H1 (cell line): ENCODE data around the gene SPINT1. TPM values are rescaled to one million over a fixed set of nuclear protein-coding genes. Genes with fewer than 3 reads are reported as not detected.

ENCODE experiments used
- CTCF ChIA-PET: fragments of 300-600 bp; sonication (Branson Sonifier 250); formaldehyde crosslinking; loops from one replicate; lab custom pipeline; 2021; ENCODE audit not compliant: partially characterized antibody; lab: Charles Lee
- POLR2A ChIA-PET: fragments of 300-600 bp; sonication (Branson Sonifier 250); formaldehyde crosslinking; loops from one replicate; lab custom pipeline; 2021; ENCODE audit warnings: inconsistent platforms; ENCODE audit not compliant: partially characterized antibody; lab: Charles Lee
- DNase-seq, 2 experiments: peaks; one replicate each; pipeline versions ENCODE4 v3.0.0 to v3.0.0-alpha.2; 2010 to 2022; ENCODE audit warnings: low spot score in 2 of 2, low read depth in 1 of 2, mixed read lengths in 1 of 2
- FAIRE-seq: peaks from 2 replicates; lab custom pipeline; 2011; peaks lifted over from hg19 to GRCh38; lab: Jason Lieb, UNC
- H2AFZ ChIP-seq: 2 replicates; pipeline ENCODE4 v1.8.1; 2012; ENCODE audit warnings: low read length, inconsistent platforms
- H2AK5ac ChIP-seq: 2 replicates; pipeline ENCODE4 v1.6.1; 2013; ENCODE audit warnings: low read depth, low read length
- H2BK120ac ChIP-seq: replicated peaks from 2 replicates; pipeline ENCODE3; 2013; ENCODE audit warnings: low read depth, low read length, inconsistent platforms
- H2BK12ac ChIP-seq: 2 replicates; pipeline ENCODE4 v1.6.1; 2013; ENCODE audit warnings: low read depth, low read length
- H2BK15ac ChIP-seq: 2 replicates; pipeline ENCODE4 v1.6.1; 2013; ENCODE audit warnings: low read length
- H2BK20ac ChIP-seq: 2 replicates; pipeline ENCODE4 v1.6.1; 2013; ENCODE audit warnings: low read length
- H2BK5ac ChIP-seq: 2 replicates; pipeline ENCODE4 v1.6.1; 2013; ENCODE audit warnings: low read depth, low read length
- H3K14ac ChIP-seq: 2 replicates; pipeline ENCODE4 v1.6.1; 2013; ENCODE audit warnings: inconsistent platforms; ENCODE audit not compliant: insufficient read length
- H3K18ac ChIP-seq: 2 replicates; pipeline ENCODE4 v1.6.1; 2013; ENCODE audit warnings: low read length; ENCODE audit errors: extremely low read depth
- H3K23ac ChIP-seq: 2 replicates; pipeline ENCODE4 v1.6.1; 2013; ENCODE audit warnings: inconsistent platforms; ENCODE audit not compliant: insufficient read length
- H3K23me2 ChIP-seq: 2 replicates; pipeline ENCODE4 v1.6.1; 2013; ENCODE audit warnings: low read depth, low read length
- H3K27ac ChIP-seq: 2 replicates; pipeline ENCODE4 v1.6.1; 2011; ENCODE audit warnings: low read depth, low read length, inconsistent platforms
- H3K27me3 ChIP-seq, 4 experiments: replicated peaks in 1 of 4; 1 replicate in 1 of 4; 2 replicates in 3 of 4; pipeline versions ENCODE4 v1.6.1 to v1.8.1; 2011 to 2013; ENCODE audit warnings: low read length in 3 of 4, mild to moderate bottlenecking in 3 of 4, inconsistent platforms in 2 of 4, mixed read lengths in 2 of 4, moderate library complexity in 1 of 4; ENCODE audit not compliant: control insufficient read depth in 3 of 4, insufficient read depth in 3 of 4; ENCODE audit errors: extremely low read depth in 1 of 4
- H3K36me3 ChIP-seq, 4 experiments: 2 replicates each; pipeline versions ENCODE4 v1.6.1 to v1.8.1; 2011 to 2013; ENCODE audit warnings: mild to moderate bottlenecking in 4 of 4, low read length in 3 of 4, moderate library complexity in 2 of 4, control low read depth in 1 of 4, inconsistent platforms in 1 of 4; ENCODE audit not compliant: insufficient read depth in 4 of 4, control insufficient read depth in 2 of 4
- H3K4ac ChIP-seq: replicated peaks from 2 replicates; pipeline ENCODE3; 2013; ENCODE audit warnings: low read length, low read depth, mixed read lengths, inconsistent platforms; ENCODE audit not compliant: insufficient read length
- H3K4me1 ChIP-seq, 4 experiments: replicated peaks in 1 of 4; 1 replicate in 1 of 4; 2 replicates in 3 of 4; pipeline versions ENCODE4 v1.6.1 to v1.8.1; 2011 to 2013; ENCODE audit warnings: low read length in 3 of 4, inconsistent platforms in 2 of 4, mixed read lengths in 1 of 4; ENCODE audit not compliant: insufficient read depth in 4 of 4, control insufficient read depth in 3 of 4
- H3K4me2 ChIP-seq, 2 experiments: 2 replicates each; pipeline versions ENCODE4 v1.6.1 to v1.8.1; 2011 to 2013; ENCODE audit warnings: low read depth in 2 of 2, low read length in 2 of 2, control low read depth in 1 of 2, inconsistent platforms in 1 of 2, mild to moderate bottlenecking in 1 of 2; ENCODE audit not compliant: insufficient read depth in 1 of 2
- H3K4me3 ChIP-seq, 4 experiments: fragments of 200-600, 300-600 bp in 1 of 4; sonication (generic), shearing (Covaris generic), sonication (Bioruptor Twin) in 1 of 4; 2 replicates each; pipeline versions ENCODE4 v1.5.1 to v1.8.1; 2011 to 2016; ENCODE audit warnings: low read length in 4 of 4, low read depth in 3 of 4, control low read depth in 2 of 4, inconsistent platforms in 2 of 4, mild to moderate bottlenecking in 2 of 4, mixed read lengths in 1 of 4, moderate library complexity in 1 of 4; ENCODE audit not compliant: insufficient read depth in 2 of 4; ENCODE audit errors: extremely low read depth in 1 of 4
- H3K56ac ChIP-seq: replicated peaks from 2 replicates; pipeline ENCODE3; 2013; ENCODE audit warnings: low read depth, mild to moderate bottlenecking, mixed read lengths, low read length, inconsistent platforms; ENCODE audit not compliant: insufficient read length
- H3K79me1 ChIP-seq: 2 replicates; pipeline ENCODE4 v1.6.1; 2013; ENCODE audit warnings: low read depth, low read length, control low read depth
- H3K79me2 ChIP-seq, 2 experiments: 2 replicates each; pipeline versions ENCODE4 v1.6.1 to v1.8.1; 2012 to 2013; ENCODE audit warnings: low read length in 2 of 2, mild to moderate bottlenecking in 2 of 2, inconsistent platforms in 1 of 2; ENCODE audit not compliant: insufficient read depth in 2 of 2, control insufficient read depth in 1 of 2
- H3K9ac ChIP-seq, 4 experiments: replicated peaks in 1 of 4; 1 replicate in 1 of 4; 2 replicates in 3 of 4; pipeline versions ENCODE4 v1.6.1 to v1.8.1; 2011 to 2013; ENCODE audit warnings: low read depth in 3 of 4, low read length in 3 of 4, control low read depth in 2 of 4, mild to moderate bottlenecking in 2 of 4, moderate library complexity in 2 of 4, inconsistent platforms in 1 of 4; ENCODE audit errors: extremely low read depth in 1 of 4
- H3K9me3 ChIP-seq, 2 experiments: 2 replicates each; pipeline versions ENCODE4 v1.6.1 to v1.8.1; 2012 to 2013; ENCODE audit warnings: mild to moderate bottlenecking in 2 of 2, moderate library complexity in 2 of 2, control low read depth in 1 of 2, inconsistent platforms in 1 of 2, low read depth in 1 of 2, low read length in 1 of 2, mixed read lengths in 1 of 2; ENCODE audit not compliant: insufficient read depth in 2 of 2
- H4K20me1 ChIP-seq, 2 experiments: replicated peaks in 1 of 2; 2 replicates each; pipeline versions ENCODE3 to v1.8.1; 2011 to 2013; ENCODE audit warnings: inconsistent platforms in 2 of 2, low read length in 2 of 2, mild to moderate bottlenecking in 1 of 2; ENCODE audit not compliant: insufficient read depth in 2 of 2, control insufficient read depth in 1 of 2
- H4K5ac ChIP-seq: 2 replicates; pipeline ENCODE4 v1.6.1; 2013; ENCODE audit warnings: low read length, low read depth, mixed read lengths, inconsistent platforms; ENCODE audit not compliant: insufficient read length
- H4K8ac ChIP-seq: 2 replicates; pipeline ENCODE4 v1.8.0; 2013; ENCODE audit warnings: mild to moderate bottlenecking, moderate library complexity, low read length, inconsistent platforms; ENCODE audit not compliant: insufficient read depth; ENCODE audit errors: extremely low read depth
- H4K91ac ChIP-seq: replicated peaks from 2 replicates; pipeline ENCODE3; 2013; ENCODE audit warnings: low read length, mixed read lengths, inconsistent platforms; ENCODE audit not compliant: insufficient read length
- CREB1 ChIP-seq: IDR thresholded peaks from 2 replicates; pipeline ENCODE4 v1.6.1; 2012; ENCODE audit warnings: inconsistent platforms
- FOSL1 ChIP-seq: IDR thresholded peaks from 2 replicates; pipeline ENCODE4 v1.6.1; 2011; ENCODE audit warnings: mild to moderate bottlenecking, low read depth, low read length, moderate library complexity; ENCODE audit not compliant: insufficient read depth
- HDAC2 ChIP-seq, 2 experiments: fragments of 300-600 bp in 1 of 2; sonication (generic) in 1 of 2; IDR thresholded peaks; 2 replicates each; pipeline ENCODE4 v1.6.1; 2011 to 2012; ENCODE audit warnings: low read depth in 2 of 2, low read length in 2 of 2, mild to moderate bottlenecking in 2 of 2, moderate library complexity in 2 of 2, borderline replicate concordance in 1 of 2, inconsistent platforms in 1 of 2
- KDM1A ChIP-seq: fragments of 200-600, 300-600 bp; sonication (generic); IDR thresholded peaks from 2 replicates; pipeline ENCODE4 v1.7.1; 2016; ENCODE audit warnings: mild to moderate bottlenecking, low read length, borderline replicate concordance
- RAD21 ChIP-seq, 2 experiments: IDR thresholded peaks in 1 of 2; conservative IDR thresholded peaks in 1 of 2; 2 replicates each; pipeline ENCODE4 v1.6.1; 2011; ENCODE audit warnings: low read depth in 2 of 2, low read length in 2 of 2, improper control_type of control experiment in 1 of 2, inconsistent platforms in 1 of 2, mild to moderate bottlenecking in 1 of 2, moderate library complexity in 1 of 2
- RFX5 ChIP-seq: IDR thresholded peaks from 2 replicates; pipeline ENCODE4 v1.6.1; 2011; ENCODE audit warnings: low read depth, low read length, improper control_type of control experiment, borderline replicate concordance
- RXRA ChIP-seq: IDR thresholded peaks from 2 replicates; pipeline ENCODE4 v1.6.1; 2011; ENCODE audit warnings: low read depth, mild to moderate bottlenecking, low read length, moderate library complexity; ENCODE audit not compliant: insufficient read depth
- SAP30 ChIP-seq: fragments of 300-600 bp; sonication (generic); IDR thresholded peaks from 2 replicates; pipeline ENCODE4 v1.7.1; 2012; ENCODE audit warnings: low read length, moderate library complexity, mild to moderate bottlenecking, inconsistent platforms; ENCODE audit not compliant: insufficient read depth, insufficient replicate concordance
- SIN3A ChIP-seq, 2 experiments: IDR thresholded peaks in 1 of 2; conservative IDR thresholded peaks in 1 of 2; 2 replicates each; pipeline ENCODE4 v1.6.1; 2011 to 2012; ENCODE audit warnings: low read length in 2 of 2, improper control_type of control experiment in 1 of 2, low read depth in 1 of 2, mild to moderate bottlenecking in 1 of 2
- SP4 ChIP-seq: IDR thresholded peaks from 2 replicates; pipeline ENCODE4 v1.6.1; 2012; ENCODE audit warnings: low read length, inconsistent platforms
- TCF12 ChIP-seq: IDR thresholded peaks from 2 replicates; pipeline ENCODE4 v1.6.1; 2011; ENCODE audit warnings: low read depth, mild to moderate bottlenecking, low read length
- TEAD4 ChIP-seq: IDR thresholded peaks from 2 replicates; pipeline ENCODE4 v1.6.1; 2012; ENCODE audit warnings: low read depth, low read length, inconsistent platforms, mixed read lengths
- YY1 ChIP-seq: IDR thresholded peaks from 2 replicates; pipeline ENCODE4 v1.6.1; 2011; ENCODE audit warnings: low read depth, mild to moderate bottlenecking, low read length
- ZNF274 ChIP-seq: IDR thresholded peaks from 2 replicates; pipeline ENCODE4 v1.7.0; 2012; ENCODE audit warnings: low read length, borderline replicate concordance; ENCODE audit errors: extremely low read depth
- WGBS, 2 experiments: shearing (Covaris generic) in 1 of 2; methylation state at CpG; one replicate each; pipeline versions ENCODE4 v1.1.6 to v1.1.7; 2013 to 2015; ENCODE audit warnings: low lambda C conversion rate in 2 of 2, mixed read lengths in 2 of 2, inconsistent platforms in 1 of 2, low coverage in 1 of 2, missing lambda C conversion rate in 1 of 2; ENCODE audit not compliant: insufficient replicate concordance in 2 of 2, insufficient coverage in 1 of 2, insufficient read length in 1 of 2; ENCODE audit errors: extremely low coverage in 1 of 2, missing lambda C conversion rate in 1 of 2; 5-methylcytosine and 5-hydroxymethylcytosine counted together
- polyA plus RNA-seq, 7 experiments: library from polyadenylated mRNA; depleted of rRNA in 3 of 7; stranded (reverse) in 5 of 7; unstranded in 2 of 7; fragments of >200 nt in 5 of 7; fragments of 200-250 nt in 2 of 7; gene quantifications; 1 replicate in 5 of 7; 2 replicates in 1 of 7; 4 replicates in 1 of 7; pipeline versions ENCODE4 v1.2.1 to v1.2.3, GENCODE V29; 2011 to 2013; ENCODE audit warnings: missing spikeins in 2 of 7, mixed read lengths in 2 of 7
- total RNA-seq: library from RNA; stranded (reverse); fragmentation: NEBNext Ultra II Directional; extraction: Animal tissue kit (Norgen Biotek cat#: 25700); gene quantifications from 2 replicates; pipeline ENCODE4 v1.2.1, GENCODE V29; 2021

Gene SPINT1
- total and polyA plus RNA-seq, 2 of the 8 experiments (the other 6 are each of a cell fraction or from before 2014, with no cell fraction given), result 117 to 155 TPM

- no peak overlapping the region for H4K91ac ChIP-seq
- no peak overlapping the region for H4K5ac ChIP-seq
- no peak overlapping the region for H2BK20ac ChIP-seq
- no peak overlapping the region for H4K8ac ChIP-seq
- H3K4me2 ChIP-seq, result no peak overlapping the region
- H3K4me3 ChIP-seq, result no peak overlapping the region
- H3K79me2 ChIP-seq, result no peaks in the 10 kb centered on the region
- H3K36me3 ChIP-seq, result no peaks in the 10 kb centered on the region
- H2BK120ac ChIP-seq, result no peak overlapping the region
- TF ChIP-seq TEAD4 (no peak), RFX5 (no peak), FOSL1 (no peak), SIN3A (conservative IDR thresholded peaks at IDR 0.05 in 1 of 2, IDR thresholded peaks at IDR 0.05 in 1 of 2; ENCODE audit: low read depth in 1 of 2, low read length in 2 of 2) (no peak), SAP30 (no peak), YY1 (no peak), RAD21 (IDR thresholded peaks at IDR 0.05 in 1 of 2, conservative IDR thresholded peaks at IDR 0.05 in 1 of 2; ENCODE audit: low read depth in 2 of 2, low read length in 2 of 2) (no peak), TCF12 (no peak), RXRA (no peak), KDM1A (no peak), ZNF274 (no peak), HDAC2 (IDR thresholded peaks at IDR 0.05; ENCODE audit: borderline replicate concordance in 1 of 2, low read depth in 2 of 2, low read length in 2 of 2) (no peak), CREB1 (no peak), SP4 (no peak)
- TF ChIP-seq, all 59 proteins: peak for 0
- Histone ChIP-seq H3K27ac (no peak overlapping the region), H2AFZ (no peak overlapping the region), H2BK12ac (no peak overlapping the region), H3K9ac (no peak overlapping the region), H3K23ac (no peak overlapping the region), H2AK5ac (no peak overlapping the region), H3K9me3 (no peaks in the 10 kb centered on the region), H3K23me2 (no peaks in the 10 kb centered on the region), H3K4ac (no peak overlapping the region), H3K56ac (no peak overlapping the region), H3K79me1 (no peaks in the 10 kb centered on the region), H4K20me1 (no peaks in the 10 kb centered on the region), H3K27me3 (no peaks in the 10 kb centered on the region), H2BK15ac (no peak overlapping the region), H2BK5ac (no peak overlapping the region), H3K18ac (no peak overlapping the region), H3K14ac (no peak overlapping the region), H3K4me1 (no peaks in the 10 kb centered on the region)
- FAIRE-seq (no peak), DNase-seq (no peak)
- POLR2A ChIA-PET, result interaction anchor here (0.7 to 1.6 kb wide), 3 partner anchors 11 to 25 kb away, joined by 3 to 5 read pairs (median 4); partner anchors contain the start of gene SPINT1
- CTCF ChIA-PET, result interaction anchor here (1.2 to 1.6 kb wide), 5 partner anchors 11 to 73 kb away, joined by 3 to 8 read pairs (median 4); no protein-coding TSS in a partner anchor
- WGBS, 2 experiments, result 87% methylated on average over 7 of the region's 7 CpGs; no CpG with 5 or more reads in 1 of the 2 experiments
Observed at GRCh38 chr15:40819048-40819447, 24.8 kb upstream of the SPINT1 start.
